Heart left ventricle (tissue), 16 donors: ENCODE data around the gene TXNDC5. TPM values are rescaled to one million over a fixed set of nuclear protein-coding genes. Genes with fewer than 3 reads are reported as not detected.

Source experiments
- ATAC-seq, 4 donors: fragments of 200-7000 bp; cut with Tn5 transposase; one replicate each; pipeline ENCODE4 v1.9.1; 2020 to 2022; ENCODE audit warnings: moderate library complexity in 4 of 4, mild to moderate bottlenecking in 3 of 4, moderate number of reproducible peaks in 1 of 4
- DNase-seq, 5 donors: peaks; one replicate each; pipeline ENCODE4 v3.0.0-alpha.2; 2020
- H3K27ac ChIP-seq, 12 donors: fragments of 200-600 bp; sonication (generic) in 4 of 12; one replicate each; pipeline versions ENCODE4 v1.5.0 to v1.8.0; 2016 to 2022; ENCODE audit warnings: mild to moderate bottlenecking in 2 of 12
- H3K27me3 ChIP-seq, 9 donors: fragments of 200-600 bp; sonication (generic) in 2 of 9; one replicate each; pipeline versions ENCODE4 v1.5.1 to v1.8.0; 2016 to 2022; ENCODE audit warnings: mild to moderate bottlenecking in 3 of 9
- H3K36me3 ChIP-seq, 9 donors: fragments of 200-600 bp; sonication (generic) in 2 of 9; one replicate each; pipeline versions ENCODE4 v1.5.0 to v1.8.0; 2018 to 2022; ENCODE audit warnings: mild to moderate bottlenecking in 2 of 9
- H3K4me1 ChIP-seq, 12 donors: fragments of 200-600 bp; sonication (generic) in 4 of 12; one replicate each; pipeline versions ENCODE4 v1.5.0 to v1.8.0; 2016 to 2022; ENCODE audit warnings: mild to moderate bottlenecking in 3 of 12
- H3K4me3 ChIP-seq, 12 donors: fragments of 200-600 bp; sonication (generic) in 4 of 12; one replicate each; pipeline versions ENCODE4 v1.5.0 to v1.8.0; 2017 to 2022; ENCODE audit warnings: mild to moderate bottlenecking in 9 of 12, moderate library complexity in 4 of 12
- H3K9me3 ChIP-seq, 12 donors: fragments of 200-600 bp; sonication (generic) in 4 of 12; one replicate each; pipeline versions ENCODE4 v1.5.0 to v1.8.0; 2016 to 2022; ENCODE audit warnings: mild to moderate bottlenecking in 1 of 12
- POLR2A ChIP-seq, 2 donors: fragments of 450-650 bp; IDR thresholded peaks; one replicate each; pipeline ENCODE4 v1.6.1; 2017; ENCODE audit warnings: antibody characterized with exemption in 2 of 2, mild to moderate bottlenecking in 2 of 2, moderate library complexity in 2 of 2
- WGBS, 4 donors: extraction: QIAGEN DNeasy Blood & Tissue Kit in 2 of 4; methylation state at CpG; one replicate each; pipeline versions ENCODE4 v1.1.5 to v1.1.7; 2013 to 2018; 5-methylcytosine and 5-hydroxymethylcytosine counted together
- intact Hi-C, 10 donors: fragments of 100-400 bp; cut with DNase I; formaldehyde crosslinking; loops; one replicate each; pipeline versions ENCODE4 v1.11.1 to v1.14.2; 2022
- polyA plus RNA-seq, 2 donors: library from polyadenylated mRNA; stranded (reverse); fragments of 200-250 nt; gene quantifications; one replicate each; pipeline ENCODE4 v1.2.3, GENCODE V29; 2013
- total RNA-seq, 9 donors: library from RNA; depleted of rRNA in 2 of 9; stranded (reverse); fragments of >200 nt in 2 of 9; fragmentation: NEBNext Ultra II Directional in 3 of 9; extraction: Animal tissue kit (Norgen Biotek cat#: 25700) in 3 of 9; gene quantifications; one replicate each; pipeline versions ENCODE4 v1.1.0 to v1.2.4, GENCODE V29; 2016 to 2023
- TF ChIP-seq, protein P1 (sequence below), 12 donors: fragments of 200-600 bp; sonication (generic) in 4 of 12; IDR thresholded peaks; one replicate each; pipeline versions ENCODE4 v1.5.0 to v1.8.0; 2018 to 2022; ENCODE audit warnings: antibody characterized with exemption in 12 of 12, mild to moderate bottlenecking in 5 of 12
- donor health status: ischemic (EF 13 %, LVEDD 7.1; RV severe dilation, severe dysfunction).
- donor health status: healthy with polysubstance abuse.
- donor health status: DM: no; HTN: yes; CAD: no.
- donor health status: DM: no; HTN: no; CAD: no.
- donor health status: ischemic (EF 25% LVEDD 6.9; RV normal size, moderate dysfunction).
- donor health status: ischemic (EF 25% LVEDD 5.7; RV mildly dilated, moderate dysfunction).
- donor health status: healthy.
- donor health status: DM: yes; HTN: yes; CAD: no.
- donor health status: ischemic (EF 35%, LVEDD 5.7; RV mildly dilated, moderate dysfunction).
- donor health status: nonischemic (EF 11% LVEDD 7.7; RV severe dilation, severe dysfunction).
- donor health status: DM: yes; HTN: yes; CAD: no.
- donor health status: PGD.
- donor health status: ischemic (EF 29% LVEDD 5.4; RV normal size, mild dysfunction).
- donor health status: nonischemic (EF 23%, LVEDD 6.1; RV moderate dilation, normal function).

The TXNDC5 gene
- total and polyA plus RNA-seq, 11 donors, result 20.3 to 112 (median 43.6) TPM

GRCh38 chr6:7886132-7886531, 24.5 kb downstream of the TXNDC5 start:
- Histone ChIP-seq H3K9me3 (no peaks in the 10 kb centered on the region), H3K27me3 (no peaks in the 10 kb centered on the region), H3K27ac (no peak overlapping the region), H3K36me3 (peaks cover 8 to 100% (median 99%) of the 10 kb centered on the region in 9 donors), H3K4me3 (no peak overlapping the region), H3K4me1 (peaks cover 0 to 6% (median under 1%) of the 10 kb centered on the region in 12 donors)
- DNase-seq, result no peak
- intact Hi-C loops, result no loop called here
- ATAC-seq, result no peak
- WGBS, 4 donors, result 95 to 98% (median 98%) methylated on average over 3 of the region's 3 CpGs
- TF ChIP-seq, protein P1, sequence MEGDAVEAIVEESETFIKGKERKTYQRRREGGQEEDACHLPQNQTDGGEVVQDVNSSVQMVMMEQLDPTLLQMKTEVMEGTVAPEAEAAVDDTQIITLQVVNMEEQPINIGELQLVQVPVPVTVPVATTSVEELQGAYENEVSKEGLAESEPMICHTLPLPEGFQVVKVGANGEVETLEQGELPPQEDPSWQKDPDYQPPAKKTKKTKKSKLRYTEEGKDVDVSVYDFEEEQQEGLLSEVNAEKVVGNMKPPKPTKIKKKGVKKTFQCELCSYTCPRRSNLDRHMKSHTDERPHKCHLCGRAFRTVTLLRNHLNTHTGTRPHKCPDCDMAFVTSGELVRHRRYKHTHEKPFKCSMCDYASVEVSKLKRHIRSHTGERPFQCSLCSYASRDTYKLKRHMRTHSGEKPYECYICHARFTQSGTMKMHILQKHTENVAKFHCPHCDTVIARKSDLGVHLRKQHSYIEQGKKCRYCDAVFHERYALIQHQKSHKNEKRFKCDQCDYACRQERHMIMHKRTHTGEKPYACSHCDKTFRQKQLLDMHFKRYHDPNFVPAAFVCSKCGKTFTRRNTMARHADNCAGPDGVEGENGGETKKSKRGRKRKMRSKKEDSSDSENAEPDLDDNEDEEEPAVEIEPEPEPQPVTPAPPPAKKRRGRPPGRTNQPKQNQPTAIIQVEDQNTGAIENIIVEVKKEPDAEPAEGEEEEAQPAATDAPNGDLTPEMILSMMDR (IDR thresholded peaks at IDR 0.05), result no peak

DNA sequence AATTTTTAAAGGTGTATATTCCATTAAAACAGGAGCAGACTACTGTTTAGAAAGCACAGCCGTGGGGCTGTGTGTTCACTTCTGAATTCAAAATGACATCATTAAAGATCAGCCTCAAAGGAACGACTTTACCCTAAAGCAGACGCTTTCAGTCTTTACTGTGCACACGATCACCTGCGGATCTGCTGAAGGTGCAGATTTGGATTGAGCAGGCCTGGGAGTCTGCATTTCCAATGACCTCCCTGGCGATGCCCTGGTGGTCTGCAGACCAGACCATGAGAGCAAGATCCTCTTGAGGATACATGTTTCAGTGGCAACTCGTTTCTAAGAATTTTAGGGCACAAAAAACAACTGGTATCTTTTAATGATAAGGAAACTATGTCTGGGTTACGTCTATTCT, 27.2 kb downstream of the TXNDC5 start:
- intact Hi-C loops, result no loop called here
- peaks cover 4 to 93% (median 90%) of the 10 kb centered on the region in 9 donors for H3K36me3 ChIP-seq
- 83 to 87% (median 84%) methylated on average over 8 of the region's 8 CpGs for WGBS, 4 donors
- no peak overlapping the region for H3K4me3 ChIP-seq
- no peaks in the 10 kb centered on the region for H3K27me3 ChIP-seq
- no peaks in the 10 kb centered on the region for H3K9me3 ChIP-seq
- no peak for DNase-seq
- no peak for ATAC-seq
- TF ChIP-seq, protein P1 (IDR thresholded peaks at IDR 0.05), result no peak
- TF ChIP-seq POLR2A (IDR thresholded peaks at IDR 0.05), result no peak
- no peaks in the 10 kb centered on the region for H3K4me1 ChIP-seq
- H3K27ac ChIP-seq, result no peak overlapping the region

DNA sequence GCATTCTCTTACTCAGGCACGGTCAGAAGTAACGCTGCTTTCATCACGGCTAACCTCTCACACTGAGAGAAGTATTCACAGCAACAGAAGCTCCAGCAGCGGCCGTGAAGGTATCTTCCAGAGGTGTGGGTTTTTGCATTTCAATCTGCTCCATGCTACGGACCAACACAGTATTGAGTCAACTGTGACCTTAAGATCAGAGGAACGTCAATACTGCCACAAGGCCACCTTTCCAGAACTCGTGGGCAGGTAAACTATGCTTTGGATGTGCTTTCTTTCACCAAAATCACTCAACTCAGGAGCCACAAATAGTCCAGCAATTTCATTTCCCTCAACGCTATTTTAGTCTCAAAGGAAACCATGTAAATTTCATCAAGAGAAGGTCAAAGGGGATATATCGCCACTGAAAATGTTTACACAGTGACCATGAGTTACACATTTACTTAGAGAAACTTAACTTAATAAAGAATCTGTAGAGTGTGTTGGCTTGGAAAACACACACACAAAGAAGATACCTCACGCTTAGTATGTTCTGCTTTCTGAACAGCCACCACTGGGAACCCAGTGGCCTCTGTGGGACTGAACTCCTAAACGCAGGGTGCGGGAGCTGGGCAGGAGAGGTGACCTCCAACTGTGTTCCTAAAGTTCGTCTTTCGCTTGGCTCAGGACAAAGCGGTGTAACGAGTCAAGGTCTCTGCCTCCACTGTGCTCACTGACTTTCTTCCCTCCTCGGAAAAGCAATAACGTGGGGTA, 27.9 kb downstream of the TXNDC5 start:
- 93 to 95% (median 93%) methylated on average over 19 of the region's 19 CpGs for WGBS, 4 donors
- DNase-seq, result no peak
- no peak for ATAC-seq
- peaks cover 4 to 86% (median 83%) of the 10 kb centered on the region in 9 donors for H3K36me3 ChIP-seq
- H3K9me3 ChIP-seq, result no peaks in the 10 kb centered on the region
- H3K27ac ChIP-seq, result no peak overlapping the region
- no peak overlapping the region for H3K4me3 ChIP-seq
- no peaks in the 10 kb centered on the region for H3K4me1 ChIP-seq
- TF ChIP-seq, protein P1 (IDR thresholded peaks at IDR 0.05), result no peak
- no peak for TF ChIP-seq POLR2A (IDR thresholded peaks at IDR 0.05)
- intact Hi-C loops, result no loop called here
- no peaks in the 10 kb centered on the region for H3K27me3 ChIP-seq

DNA sequence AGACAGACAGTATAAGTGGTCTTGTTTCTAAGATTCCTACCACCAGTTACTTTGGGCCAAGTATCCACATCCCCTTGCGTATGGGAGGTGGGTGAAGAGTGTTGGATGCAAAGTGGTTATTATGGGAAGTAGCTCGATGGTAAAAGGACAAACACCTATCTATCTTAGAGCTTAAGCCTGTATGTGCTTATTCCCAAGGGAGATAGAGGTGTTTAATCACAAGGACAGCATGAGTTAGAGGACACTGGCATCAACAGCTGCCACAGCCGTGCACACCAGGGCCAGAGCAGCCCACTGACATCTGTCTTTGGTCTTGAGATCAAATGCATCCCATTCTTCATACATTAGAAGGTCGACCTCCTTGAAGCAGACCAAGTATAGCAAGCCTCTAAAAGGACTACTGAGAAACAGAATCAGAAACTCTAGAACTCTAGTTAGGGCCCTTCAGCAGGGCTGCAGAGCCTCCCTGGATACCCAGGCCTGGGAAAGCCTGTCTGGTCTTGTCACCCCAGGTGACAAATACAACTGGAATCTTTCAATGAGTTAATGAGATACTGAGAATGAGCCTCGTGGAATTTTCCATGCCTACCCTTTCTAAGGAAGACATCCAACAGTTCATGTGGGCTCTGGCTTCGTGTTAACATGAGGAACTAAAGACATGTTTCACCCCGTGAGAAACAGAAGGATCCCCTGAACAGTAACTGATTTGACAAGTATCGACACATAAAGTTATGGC, 28.7 kb downstream of the TXNDC5 start:
- WGBS, 4 donors, result 78 to 84% (median 81%) methylated on average over 8 of the region's 8 CpGs
- Histone ChIP-seq H3K4me1 (no peaks in the 10 kb centered on the region), H3K27me3 (no peaks in the 10 kb centered on the region), H3K4me3 (no peak overlapping the region), H3K36me3 (peaks cover 4 to 79% (median 75%) of the 10 kb centered on the region in 9 donors), H3K9me3 (no peaks in the 10 kb centered on the region), H3K27ac (no peak overlapping the region)
- TF ChIP-seq POLR2A (IDR thresholded peaks at IDR 0.05), result no peak
- TF ChIP-seq, protein P1 (IDR thresholded peaks at IDR 0.05), result no peak
- no peak for DNase-seq
- intact Hi-C loops, result no loop called here
- no peak for ATAC-seq
